Lung (tissue), 12 donors: Measurements from ENCODE around the gene NTRK2. TPM values are rescaled to one million over a fixed set of nuclear protein-coding genes. Genes with fewer than 3 reads are reported as not detected.

Experiments
- ATAC-seq: fragments of 200-7000 bp; cut with Tn5 transposase; one replicate; pipeline ENCODE4 v1.9.1; 2020; ENCODE audit warnings: moderate number of reproducible peaks; ENCODE audit not compliant: insufficient read depth, low FRiP score
- DNase-seq, 3 donors: peaks; one replicate each; pipeline ENCODE4 v3.0.0-alpha.2; 2013 to 2017
- H3K27ac ChIP-seq, 2 donors: one replicate each; pipeline ENCODE4 v1.5.1; 2013; ENCODE audit warnings: mild to moderate bottlenecking in 2 of 2, moderate library complexity in 2 of 2, control low read depth in 1 of 2, inconsistent platforms in 1 of 2, low read depth in 1 of 2, low read length in 1 of 2
- H3K27me3 ChIP-seq, 3 donors: one replicate each; pipeline ENCODE4 v1.5.1; 2013; ENCODE audit warnings: low read length in 2 of 3; ENCODE audit not compliant: control insufficient read depth in 3 of 3, insufficient read depth in 3 of 3
- H3K36me3 ChIP-seq, 4 donors: one replicate each; pipeline ENCODE4 v1.5.1; 2013; ENCODE audit warnings: low read length in 4 of 4, mild to moderate bottlenecking in 1 of 4, moderate library complexity in 1 of 4; ENCODE audit not compliant: control insufficient read depth in 4 of 4, insufficient read depth in 4 of 4
- H3K4me1 ChIP-seq, 5 donors: one replicate each; pipeline ENCODE4 v1.5.1; 2013; ENCODE audit warnings: low read length in 5 of 5, mild to moderate bottlenecking in 2 of 5, moderate library complexity in 1 of 5; ENCODE audit not compliant: control insufficient read depth in 5 of 5, insufficient read depth in 5 of 5
- H3K4me3 ChIP-seq: one replicate; pipeline ENCODE4 v1.5.1; 2013; ENCODE audit warnings: mild to moderate bottlenecking, control low read depth, moderate library complexity
- H3K9ac ChIP-seq, 2 donors: one replicate each; pipeline ENCODE4 v1.5.1; 2013; ENCODE audit warnings: low read length in 2 of 2, control low read depth in 1 of 2; ENCODE audit not compliant: insufficient read depth in 1 of 2
- H3K9me3 ChIP-seq, 4 donors: one replicate each; pipeline ENCODE4 v1.5.1; 2013; ENCODE audit warnings: low read length in 3 of 4, mild to moderate bottlenecking in 1 of 4, moderate library complexity in 1 of 4; ENCODE audit not compliant: control insufficient read depth in 4 of 4, insufficient read depth in 3 of 4
- WGBS, 2 donors: extraction: QIAGEN DNeasy Blood & Tissue Kit; methylation state at CpG; one replicate each; pipeline ENCODE4 v1.1.7; 2013; 5-methylcytosine and 5-hydroxymethylcytosine counted together
- polyA plus RNA-seq, 2 donors: library from polyadenylated mRNA; stranded (reverse); fragments of 200-250 nt; gene quantifications; one replicate each; pipeline ENCODE4 v1.2.1, GENCODE V29; 2013
- total RNA-seq, 2 donors: library from RNA; depleted of rRNA in 1 of 2; stranded (reverse); fragments of >200 nt in 1 of 2; gene quantifications; one replicate each; pipeline ENCODE4 v1.2.1, GENCODE V29; 2014 to 2021
- TF ChIP-seq, protein P1 (sequence below): IDR thresholded peaks from 2 replicates; pipeline ENCODE4 v1.5.1; 2012; ENCODE audit warnings: mild to moderate bottlenecking; ENCODE audit errors: control extremely low read depth, extremely low read depth
- donor health status: control.
- donor health status: control.
- donor health status: Bipolar disorder and iron deficiency.
- donor health status: healthy.
- donor health status: DM: yes; HTN: yes; CAD: no.

Gene NTRK2
- total and polyA plus RNA-seq, 4 donors, result 0.33 to 14.4 (median 3.3) TPM

DNA sequence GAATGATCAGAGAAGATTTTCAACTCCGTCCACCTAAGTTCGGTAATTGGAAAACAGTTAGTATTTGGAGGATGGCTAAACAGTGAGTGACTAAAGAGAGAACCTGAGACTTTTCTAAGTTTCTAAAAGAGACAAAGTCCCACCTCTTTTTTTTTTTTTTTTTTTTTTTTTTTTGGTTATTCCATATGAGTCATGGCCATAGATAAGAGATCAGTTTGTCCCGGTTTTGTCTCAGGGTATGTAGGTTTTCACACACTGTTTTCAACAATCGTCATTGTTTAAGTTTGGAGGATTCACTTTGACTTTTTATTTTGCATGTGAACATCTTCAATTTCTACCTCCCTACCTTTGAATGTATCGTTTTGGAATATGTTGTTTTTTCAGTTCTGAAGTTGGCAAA is 85.9 kb downstream of the NTRK2 start:
- WGBS, 2 donors, result 92 to 96% methylated on average over 5 of the region's 5 CpGs
- Histone ChIP-seq H3K36me3 (no peaks in the 10 kb centered on the region), H3K4me3 (no peak overlapping the region), H3K9ac (no peak overlapping the region), H3K9me3 (no peaks in the 10 kb centered on the region), H3K27ac (no peak overlapping the region), H3K27me3 (peaks cover 0 to 3% (median 0%) of the 10 kb centered on the region in 3 donors), H3K4me1 (peaks cover 0 to 3% (median 2%) of the 10 kb centered on the region in 5 donors)
- ATAC-seq, result no peak
- TF ChIP-seq, protein P1, sequence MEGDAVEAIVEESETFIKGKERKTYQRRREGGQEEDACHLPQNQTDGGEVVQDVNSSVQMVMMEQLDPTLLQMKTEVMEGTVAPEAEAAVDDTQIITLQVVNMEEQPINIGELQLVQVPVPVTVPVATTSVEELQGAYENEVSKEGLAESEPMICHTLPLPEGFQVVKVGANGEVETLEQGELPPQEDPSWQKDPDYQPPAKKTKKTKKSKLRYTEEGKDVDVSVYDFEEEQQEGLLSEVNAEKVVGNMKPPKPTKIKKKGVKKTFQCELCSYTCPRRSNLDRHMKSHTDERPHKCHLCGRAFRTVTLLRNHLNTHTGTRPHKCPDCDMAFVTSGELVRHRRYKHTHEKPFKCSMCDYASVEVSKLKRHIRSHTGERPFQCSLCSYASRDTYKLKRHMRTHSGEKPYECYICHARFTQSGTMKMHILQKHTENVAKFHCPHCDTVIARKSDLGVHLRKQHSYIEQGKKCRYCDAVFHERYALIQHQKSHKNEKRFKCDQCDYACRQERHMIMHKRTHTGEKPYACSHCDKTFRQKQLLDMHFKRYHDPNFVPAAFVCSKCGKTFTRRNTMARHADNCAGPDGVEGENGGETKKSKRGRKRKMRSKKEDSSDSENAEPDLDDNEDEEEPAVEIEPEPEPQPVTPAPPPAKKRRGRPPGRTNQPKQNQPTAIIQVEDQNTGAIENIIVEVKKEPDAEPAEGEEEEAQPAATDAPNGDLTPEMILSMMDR, result no peak
- no peak for DNase-seq

DNA sequence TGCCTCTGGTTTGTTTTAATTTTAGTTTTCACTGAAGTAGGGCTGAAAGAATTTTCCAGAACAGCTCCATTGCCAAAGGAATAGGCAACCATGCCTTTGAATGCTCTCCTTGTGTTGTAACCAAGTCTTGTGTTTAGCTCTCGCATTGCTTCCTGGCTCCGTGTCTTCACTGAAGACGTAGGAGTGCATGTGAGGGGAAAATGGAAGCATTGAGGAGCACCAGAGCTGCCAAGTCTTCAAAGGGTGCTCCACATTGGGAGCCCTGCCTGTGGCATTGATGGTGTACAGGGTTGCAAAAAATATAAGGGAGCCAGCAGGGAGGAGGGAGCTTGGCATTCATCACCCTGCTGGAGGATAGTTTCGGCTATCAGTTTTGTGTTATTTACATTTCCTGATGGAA is 86.6 kb downstream of the NTRK2 start:
- no peaks in the 10 kb centered on the region for H3K9me3 ChIP-seq
- H3K4me1 ChIP-seq, result peaks cover 0 to 3% (median 2%) of the 10 kb centered on the region in 5 donors
- H3K36me3 ChIP-seq, result no peaks in the 10 kb centered on the region
- H3K4me3 ChIP-seq, result no peak overlapping the region
- no peak for ATAC-seq
- H3K9ac ChIP-seq, result no peak overlapping the region
- TF ChIP-seq, protein P1, result no peak
- no peak for DNase-seq
- WGBS, 2 donors, result 85 to 97% methylated on average over 4 of the region's 4 CpGs
- H3K27me3 ChIP-seq, result peaks cover 0 to 3% (median 0%) of the 10 kb centered on the region in 3 donors
- H3K27ac ChIP-seq, result no peak overlapping the region

DNA sequence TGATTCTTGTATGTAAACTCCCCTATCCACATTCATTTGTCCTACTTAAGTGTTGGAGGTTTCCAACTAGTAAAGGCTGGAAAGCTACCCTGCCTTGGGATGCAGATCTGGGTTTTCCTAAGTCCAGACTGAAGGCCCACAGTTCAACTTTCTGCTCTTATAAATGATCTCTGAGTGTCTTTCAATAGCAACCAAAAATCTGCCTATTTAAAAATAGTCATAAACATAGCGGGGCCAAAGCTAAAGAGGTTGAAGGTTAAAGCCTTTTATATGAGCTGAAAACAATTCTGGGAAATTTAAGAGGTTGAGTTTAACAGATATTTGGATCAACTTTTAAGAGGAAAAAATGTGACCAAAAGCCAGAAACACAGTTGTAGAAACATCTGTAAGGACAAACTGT is 87.2 kb downstream of the NTRK2 start:
- no peak for ATAC-seq
- TF ChIP-seq, protein P1, result no peak
- Histone ChIP-seq H3K4me3 (no peak overlapping the region), H3K27me3 (peaks cover 0 to 3% (median 0%) of the 10 kb centered on the region in 3 donors), H3K27ac (no peak overlapping the region), H3K36me3 (no peaks in the 10 kb centered on the region), H3K4me1 (peaks cover 0 to 3% (median 2%) of the 10 kb centered on the region in 5 donors), H3K9me3 (no peaks in the 10 kb centered on the region), H3K9ac (no peak overlapping the region)
- peak in 2 of 3 donors; percentile 13 to 49 for DNase-seq
- 80 to 83% methylated on average over 1 of the region's 1 CpG for WGBS, 2 donors

DNA sequence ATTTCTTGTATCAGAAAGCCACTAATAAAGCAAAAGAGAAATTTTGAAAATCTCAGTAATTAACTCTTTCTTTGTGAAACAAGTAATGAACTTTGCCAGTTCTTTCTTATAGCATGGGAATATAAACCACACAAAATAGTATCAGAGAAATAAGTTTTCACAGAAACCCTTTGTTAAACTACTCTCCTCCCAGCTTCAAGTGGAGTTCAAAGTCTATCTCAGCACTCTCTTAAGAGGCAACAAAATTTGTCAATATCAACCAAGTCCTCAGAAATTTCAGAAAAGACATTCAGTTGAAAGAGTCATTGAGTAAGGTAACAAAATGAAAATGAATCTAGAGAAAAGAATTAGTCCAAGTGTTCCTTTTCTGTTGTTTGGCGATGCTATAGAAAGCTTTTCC is 89.3 kb downstream of the NTRK2 start:
- no peak overlapping the region for H3K27ac ChIP-seq
- no peak for DNase-seq
- H3K9ac ChIP-seq, result no peak overlapping the region
- no peak overlapping the region for H3K4me3 ChIP-seq
- peaks cover 0 to 3% (median 0%) of the 10 kb centered on the region in 3 donors for H3K27me3 ChIP-seq
- whole genome bisulfite sequencing, 2 donors, result 83 to 94% methylated on average over 1 of the region's 1 CpG
- peaks cover 0 to 3% (median 2%) of the 10 kb centered on the region in 5 donors for H3K4me1 ChIP-seq
- no peaks in the 10 kb centered on the region for H3K36me3 ChIP-seq
- TF ChIP-seq, protein P1, result no peak
- ATAC-seq, result no peak
- H3K9me3 ChIP-seq, result no peaks in the 10 kb centered on the region
